Measurements from ENCODE around the gene DEFB112.

DEFB112 gene

GRCh38 chr6:50049829-50050228, at the start of gene DEFB112:
Gene DEFB112 (minus strand): TSS chr6:50049929. CDS start chr6:50049869, 60 bp downstream.
- no peak for DNase-seq (ENCODE audit: low spot score)

GRCh38 chr6:50098641-50098993, 48.9 kb upstream of the DEFB112 start:
- no peak for DNase-seq (ENCODE audit: low spot score)

- DNase-seq (ENCODE audit: low spot score), result no peak
These were observed 48.4 kb upstream of the DEFB112 start for GRCh38 chr6:50097966-50098640.

- DNase-seq (ENCODE audit: low spot score), result no peak
These were observed 46.6 kb upstream of the DEFB112 start for GRCh38 chr6:50096296-50096695.

- DNase-seq (ENCODE audit: low spot score), result no peak
These were observed 44.2 kb upstream of the DEFB112 start for GRCh38 chr6:50093938-50094272.

GRCh38 chr6:50093116-50093937, 43.6 kb upstream of the DEFB112 start:
- DNase-seq (ENCODE audit: low spot score), result no peak

GRCh38 chr6:50091641-50092040, 41.9 kb upstream of the DEFB112 start:
- DNase-seq (ENCODE audit: low spot score), result no peak

GRCh38 chr6:50089911-50090310, 40.2 kb upstream of the DEFB112 start:
- DNase-seq (ENCODE audit: low spot score), result no peak

GRCh38 chr6:50087231-50087954, 37.7 kb upstream of the DEFB112 start:
- DNase-seq (ENCODE audit: low spot score), result no peak

GRCh38 chr6:50077385-50077784, 27.7 kb upstream of the DEFB112 start:
- DNase-seq (ENCODE audit: low spot score), result no peak

GRCh38 chr6:50076431-50076830, 26.7 kb upstream of the DEFB112 start:
- no peak for DNase-seq (ENCODE audit: low spot score)

- DNase-seq (ENCODE audit: low spot score), result no peak
These were observed 22.2 kb upstream of the DEFB112 start for GRCh38 chr6:50071921-50072320.

- no peak for DNase-seq (ENCODE audit: low spot score)
These were observed 20.4 kb upstream of the DEFB112 start for GRCh38 chr6:50070101-50070500.

- DNase-seq (ENCODE audit: low spot score), result no peak
These were observed 12.3 kb upstream of the DEFB112 start for GRCh38 chr6:50062051-50062450.

GRCh38 chr6:50056242-50056641, 6.5 kb upstream of the DEFB112 start:
- DNase-seq (ENCODE audit: low spot score), result no peak

- no peak for DNase-seq (ENCODE audit: low spot score)
These were observed 2.7 kb downstream of the DEFB112 start for GRCh38 chr6:50047026-50047425.

GRCh38 chr6:50030777-50031562, 18.8 kb downstream of the DEFB112 start:
- no peak for DNase-seq (ENCODE audit: low spot score)

- DNase-seq (ENCODE audit: low spot score), result no peak
These were observed 19.4 kb downstream of the DEFB112 start for GRCh38 chr6:50030350-50030749.

- DNase-seq (ENCODE audit: low spot score), result no peak
These were observed 24.5 kb downstream of the DEFB112 start for GRCh38 chr6:50025258-50025657.

- no peak for DNase-seq (ENCODE audit: low spot score)
These were observed 27.8 kb downstream of the DEFB112 start, which contains the start of gene DEFB110 for GRCh38 chr6:50021894-50022293. Gene DEFB110 (minus strand): TSS chr6:50021994. CDS start chr6:50021935, 59 bp downstream.

GRCh38 chr6:50007819-50008218, 41.9 kb downstream of the DEFB112 start:
- no peak for DNase-seq (ENCODE audit: low spot score)

GRCh38 chr6:50003139-50003538, 46.6 kb downstream of the DEFB112 start:
- DNase-seq (ENCODE audit: low spot score), result no peak

Data from kidney capillary endothelial cell (primary cell).